Stimulated activated CD8-positive, alpha-beta memory T cell treated with anti-CD3 and anti-CD28 coated beads, Interleukin-7, amount 100 ng/mL, for 1 hour (primary cell): ENCODE data around the gene PGAP6.

Source experiments
- DNase-seq, 2 donors: peaks; one replicate each; pipeline ENCODE4 v3.0.0-alpha.2; 2020; ENCODE audit warnings: low read depth in 2 of 2

Gene PGAP6

GRCh38 chr16:330741-331140 lies 51.0 kb downstream of the PGAP6 start:
- no peak for DNase-seq

GRCh38 chr16:325375-326145 lies 56.2 kb downstream of the PGAP6 start:
- no peak for DNase-seq

- peak; percentile 24 to 44 for DNase-seq
Observed at GRCh38 chr16:324451-325334, 57.1 kb downstream of the PGAP6 start.

GRCh38 chr16:324201-324450 lies 57.7 kb downstream of the PGAP6 start:
- DNase-seq, result no peak

GRCh38 chr16:322476-323143 lies 59.2 kb downstream of the PGAP6 start:
- no peak for DNase-seq

- DNase-seq, result no peak
Observed at GRCh38 chr16:321532-321931, 60.2 kb downstream of the PGAP6 start.
